KBM-7 (cell line): ENCODE data around the gene HMGN3.

Experiments
- DNase-seq: peaks from one replicate; pipeline ENCODE4 v3.0.0-alpha.2; 2015
- in situ Hi-C: fragments of 300-500 bp; cut with MboI; formaldehyde crosslinking; loops from 2 replicates; pipeline ENCODE4 v1.14.3; 2020; ENCODE audit warnings: low sequenced_read_pairs, low pct_unique_long_range_greater_than_20kb, mixed read lengths

The HMGN3 gene

DNA sequence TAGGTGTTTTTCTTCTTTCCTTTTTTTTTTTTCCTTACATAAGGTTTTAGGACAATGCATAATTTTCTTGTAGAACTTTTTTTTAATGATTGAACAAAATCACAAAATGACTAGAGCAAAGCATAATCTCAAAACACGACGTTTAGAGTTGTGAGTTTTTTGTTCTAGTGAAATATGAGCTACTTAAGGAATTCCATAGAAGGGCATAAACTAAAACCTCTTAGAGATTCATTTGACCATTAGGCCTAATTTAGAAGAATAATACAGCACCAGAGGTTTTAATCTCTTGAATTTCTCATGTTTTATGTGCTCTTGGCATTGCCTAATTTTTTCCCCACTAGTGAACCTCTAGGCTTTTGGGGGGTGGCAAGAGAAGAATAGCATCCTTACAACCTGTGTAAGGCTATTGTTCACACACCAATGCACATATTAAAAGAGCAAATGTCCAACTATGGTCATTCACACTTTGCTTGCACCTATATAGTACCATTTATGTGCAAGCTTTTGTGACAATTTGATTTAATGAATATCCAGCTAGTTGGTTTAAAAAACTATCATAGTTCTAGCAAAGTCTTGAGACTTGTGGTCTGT, 44.6 kb downstream of the HMGN3 start:
- no peak for DNase-seq
- in situ Hi-C loops = no loop called here

DNA sequence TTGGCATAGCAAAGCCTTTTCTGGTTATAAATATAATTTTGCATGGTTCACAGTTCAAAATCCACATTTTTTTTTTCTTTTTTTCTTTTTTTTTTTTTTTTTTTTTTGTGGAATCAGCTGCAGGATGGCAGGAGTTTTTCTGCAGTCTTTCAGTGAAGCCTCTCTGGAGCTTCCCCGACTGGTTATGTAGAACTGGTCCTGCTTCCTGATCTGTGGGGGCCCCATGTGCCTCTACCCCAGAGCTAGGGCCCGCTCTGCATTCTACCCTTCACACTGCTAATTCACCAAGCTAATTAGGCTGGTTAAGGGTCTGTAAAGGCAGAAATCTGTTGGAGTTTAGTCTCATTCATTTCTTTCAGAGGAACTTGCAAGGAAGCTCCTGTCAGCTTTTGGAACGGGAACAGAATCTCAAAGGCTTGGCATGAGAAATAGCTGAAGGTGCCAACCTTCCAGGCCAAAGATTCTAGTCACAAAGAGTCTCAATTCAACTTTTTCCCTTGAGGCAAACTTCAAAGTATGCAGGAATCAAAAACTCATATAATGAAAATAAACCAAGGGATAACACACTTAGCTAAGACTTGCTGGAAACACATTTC, 45.5 kb downstream of the HMGN3 start:
- in situ Hi-C loops = no loop called here
- DNase-seq = no peak

DNA sequence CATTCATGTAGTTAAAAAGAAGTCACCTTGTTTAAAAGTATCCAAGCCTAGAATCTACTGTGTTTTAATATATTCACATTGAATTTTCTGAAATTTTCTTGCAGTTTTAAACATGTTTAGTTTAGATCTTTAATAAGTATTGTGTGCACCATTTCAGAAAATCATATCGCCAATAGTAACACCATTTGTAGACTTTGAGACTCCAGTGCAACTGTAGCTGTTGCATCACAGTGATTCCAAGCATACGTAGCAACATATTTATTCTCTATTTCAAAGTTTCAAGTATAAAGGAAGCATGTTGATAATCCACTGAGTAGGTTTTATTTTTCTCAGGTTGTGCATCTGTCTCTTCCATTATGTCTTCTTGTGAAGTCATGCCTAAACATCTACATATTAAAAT, 46.4 kb downstream of the HMGN3 start:
- in situ Hi-C loops = no loop called here
- no peak for DNase-seq

DNA sequence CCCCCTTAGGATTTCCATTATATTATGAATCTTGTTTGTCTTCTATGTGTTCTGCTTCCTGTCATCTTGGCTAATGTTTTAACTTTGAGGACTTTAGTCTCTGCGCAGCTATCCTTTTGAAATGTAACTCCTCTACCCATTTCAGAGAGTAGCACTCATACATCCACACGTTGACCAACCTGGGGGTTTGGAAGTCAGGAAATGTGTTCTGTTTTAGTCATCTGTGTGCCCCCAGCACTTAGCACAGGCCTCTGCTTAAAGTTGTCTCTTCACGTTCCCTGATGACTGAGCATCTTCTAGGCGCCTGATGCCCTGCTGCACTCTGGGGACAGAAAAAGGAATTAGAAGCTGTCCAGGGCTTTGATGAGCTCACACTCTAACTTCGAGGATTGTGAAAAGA, 47.9 kb downstream of the HMGN3 start:
- in situ Hi-C loops = no loop called here
- no peak for DNase-seq

DNA sequence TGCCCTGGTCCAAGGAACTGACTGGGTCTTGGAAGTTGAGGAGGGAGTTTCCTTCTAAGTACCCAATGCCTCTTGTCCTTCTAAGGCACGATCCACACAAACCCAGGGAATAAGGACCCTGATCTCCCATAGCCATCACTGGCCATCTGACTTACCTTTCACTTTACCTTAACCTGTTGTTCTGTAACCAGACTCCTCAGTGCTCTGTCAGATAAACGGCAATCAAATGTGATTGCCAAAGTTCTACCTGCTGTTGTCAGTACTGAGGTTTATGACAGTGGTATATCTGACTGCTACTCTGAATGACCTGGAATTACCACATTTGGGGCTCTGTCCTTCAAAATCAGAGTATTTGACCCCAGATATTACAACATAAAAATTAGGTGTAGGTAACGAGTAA, 49.8 kb downstream of the HMGN3 start:
- in situ Hi-C loops = no loop called here
- DNase-seq = no peak

DNA sequence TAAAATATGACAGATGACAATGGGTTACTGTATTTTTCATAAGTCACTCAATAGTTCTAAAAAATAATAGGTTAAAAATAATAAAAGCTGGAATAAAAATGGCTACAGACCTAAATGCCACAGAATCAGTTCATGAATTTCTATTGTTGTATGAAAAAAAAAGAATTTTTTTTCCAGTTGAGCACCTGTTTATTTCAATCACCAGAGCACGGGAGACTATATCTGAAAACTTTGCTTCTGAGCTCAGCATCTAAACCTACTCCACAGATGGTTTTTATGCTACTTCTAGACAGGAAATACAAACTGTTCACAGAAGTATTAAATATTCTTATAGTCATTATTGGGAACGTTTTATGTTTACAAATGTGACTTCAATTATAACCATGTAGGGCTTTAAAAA, 50.4 kb downstream of the HMGN3 start:
- DNase-seq = no peak
- in situ Hi-C loops = no loop called here

DNA sequence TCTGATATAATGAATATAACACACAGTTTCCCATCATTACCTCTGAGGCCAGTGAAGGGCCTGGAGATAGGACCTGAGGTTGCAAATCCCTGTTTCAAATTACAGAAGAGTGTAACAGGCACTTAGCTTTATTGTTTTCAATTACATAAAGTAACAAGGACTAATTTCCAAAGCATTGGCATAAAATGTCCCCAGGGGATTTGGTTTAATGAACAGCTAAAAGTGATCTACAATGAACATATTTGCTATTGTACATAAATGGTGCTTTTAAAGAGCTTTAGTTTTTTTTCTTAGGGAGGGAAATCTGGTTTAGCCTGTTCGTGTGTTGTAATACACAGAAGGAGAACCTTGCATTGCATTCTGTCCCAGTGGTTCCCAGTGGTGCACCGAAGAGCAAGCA, 54.4 kb downstream of the HMGN3 start:
- no peak for DNase-seq
- in situ Hi-C loops = no loop called here

DNA sequence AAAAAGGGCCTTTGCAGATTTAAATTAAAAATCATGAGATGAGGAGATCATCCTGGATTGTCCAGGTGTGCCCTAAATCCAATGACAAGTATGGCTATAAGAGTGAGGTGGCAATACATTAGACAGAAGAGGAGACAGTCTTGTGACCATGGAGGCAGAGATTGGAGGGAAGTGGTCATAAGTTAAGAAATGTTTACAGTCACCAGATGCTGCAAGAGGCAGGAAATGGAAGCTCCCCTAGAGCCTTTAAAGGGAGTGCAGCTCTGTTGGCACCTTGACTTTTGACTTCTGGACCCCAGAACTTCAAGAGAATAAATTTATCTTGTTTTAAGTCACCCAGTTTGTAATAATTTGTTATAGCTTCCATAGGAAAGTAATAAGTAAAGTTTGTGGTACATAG, 61.1 kb downstream of the HMGN3 start:
- in situ Hi-C loops = no loop called here
- no peak for DNase-seq

DNA sequence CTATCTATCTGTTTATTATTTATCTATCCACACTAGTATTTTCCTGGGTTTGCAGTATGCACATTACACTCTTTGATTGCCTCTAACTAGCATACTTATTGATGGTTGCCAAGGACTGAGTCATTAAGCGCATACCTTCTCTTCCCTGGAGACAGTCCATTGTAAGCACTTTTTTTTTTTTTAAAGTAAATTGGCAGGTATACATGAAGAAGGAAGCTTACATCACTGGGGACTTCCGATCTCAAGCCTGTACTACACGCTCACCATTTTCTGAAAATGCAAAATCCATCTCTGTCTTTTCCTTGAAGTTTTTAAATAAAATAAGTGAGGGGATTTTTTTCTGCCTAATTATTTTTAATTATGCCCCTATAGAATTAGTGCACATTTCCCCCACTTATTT, 63.5 kb downstream of the HMGN3 start:
- in situ Hi-C loops = no loop called here
- no peak for DNase-seq

DNA sequence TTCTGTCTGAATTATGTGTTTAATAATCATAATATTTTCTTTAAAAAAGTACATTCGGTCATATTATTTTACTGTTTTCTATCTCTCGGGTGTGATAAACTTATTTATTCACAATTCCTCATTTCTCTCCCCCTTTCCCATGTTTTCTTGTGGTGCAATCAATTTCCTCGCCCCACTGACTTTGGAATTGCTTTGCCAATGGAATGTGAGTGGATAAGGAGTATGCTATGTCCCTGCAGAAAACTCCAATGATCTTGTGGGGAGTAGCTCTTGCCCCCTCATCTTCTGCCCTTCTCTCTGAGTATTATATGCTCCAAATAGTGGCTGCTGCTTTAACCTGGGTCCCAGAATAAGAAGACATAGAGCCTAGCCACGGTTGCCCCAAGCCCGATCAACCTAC, 64.1 kb downstream of the HMGN3 start:
- in situ Hi-C loops = no loop called here
- no peak for DNase-seq

DNA sequence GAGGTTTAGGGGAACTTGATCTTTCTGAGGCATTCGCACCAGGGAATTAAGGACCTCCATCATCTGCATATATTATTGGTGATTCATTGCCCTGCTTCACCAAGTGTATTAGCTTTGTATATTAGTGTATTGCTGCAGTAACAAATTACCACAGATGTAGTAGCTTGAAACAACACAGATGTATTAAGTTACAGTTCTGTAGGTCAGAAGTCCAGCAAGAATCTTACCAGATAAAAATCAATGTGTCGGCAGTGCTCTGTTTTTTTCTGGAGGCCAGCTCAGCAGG, 65.8 kb downstream of the HMGN3 start:
- in situ Hi-C loops = no loop called here
- no peak for DNase-seq

DNA sequence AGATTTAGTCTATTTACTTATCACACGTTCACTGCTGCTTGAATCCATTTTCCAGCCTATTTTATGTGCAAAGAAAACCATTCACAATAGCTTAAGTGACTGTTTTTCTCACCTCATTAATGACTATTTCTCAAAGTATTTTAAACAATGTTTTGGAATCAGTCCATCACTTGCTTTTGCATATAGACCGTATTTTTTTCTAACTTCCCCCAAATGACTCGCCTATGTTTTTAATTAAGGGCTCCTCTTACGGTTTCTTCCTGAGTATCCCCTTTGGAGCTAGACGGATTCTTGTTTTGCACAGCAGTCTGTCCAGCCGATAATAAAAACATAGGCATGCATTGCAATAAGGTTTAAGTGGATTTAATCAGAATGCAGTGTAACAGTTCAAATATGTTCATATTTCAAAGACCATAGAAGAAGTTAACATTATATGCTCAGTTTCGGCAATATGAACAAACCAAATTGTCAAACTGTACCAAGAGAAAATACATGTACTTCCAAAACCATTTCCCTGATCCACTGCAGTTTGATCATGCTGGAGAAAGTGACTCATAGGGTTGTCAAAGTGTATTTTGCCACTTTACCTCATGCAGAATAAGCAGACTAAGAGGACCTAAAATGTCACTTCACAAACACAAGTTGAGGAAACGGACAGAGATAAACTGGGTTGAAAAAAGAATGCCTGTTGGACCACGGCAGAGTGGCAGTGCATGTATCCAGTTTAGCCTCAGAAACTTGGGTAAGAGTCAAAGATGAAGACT, 66.4 kb downstream of the HMGN3 start:
- DNase-seq = no peak

DNA sequence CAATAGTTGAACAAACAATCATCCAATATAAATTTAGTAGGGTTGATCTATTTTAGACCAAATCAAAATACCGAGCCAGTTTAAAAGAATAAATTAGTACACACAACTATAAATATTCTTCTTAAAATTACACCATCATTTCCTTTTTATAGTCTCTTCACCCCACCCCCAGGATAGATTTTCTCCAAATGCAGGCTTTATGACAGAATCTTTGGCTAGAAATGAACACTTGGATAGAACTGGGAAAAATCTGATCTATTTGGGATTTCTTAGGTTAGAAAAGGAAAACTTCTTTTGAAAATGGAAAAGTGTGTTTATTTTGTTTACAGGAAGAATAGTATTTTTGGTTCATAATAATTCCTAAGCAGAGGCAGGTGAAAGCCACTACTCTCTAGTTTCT, 74.6 kb downstream of the HMGN3 start:
- in situ Hi-C loops = no loop called here

More for the DNA sequence above, 66.4 kb downstream of the HMGN3 start:
- in situ Hi-C loops = no loop called here

DNA sequence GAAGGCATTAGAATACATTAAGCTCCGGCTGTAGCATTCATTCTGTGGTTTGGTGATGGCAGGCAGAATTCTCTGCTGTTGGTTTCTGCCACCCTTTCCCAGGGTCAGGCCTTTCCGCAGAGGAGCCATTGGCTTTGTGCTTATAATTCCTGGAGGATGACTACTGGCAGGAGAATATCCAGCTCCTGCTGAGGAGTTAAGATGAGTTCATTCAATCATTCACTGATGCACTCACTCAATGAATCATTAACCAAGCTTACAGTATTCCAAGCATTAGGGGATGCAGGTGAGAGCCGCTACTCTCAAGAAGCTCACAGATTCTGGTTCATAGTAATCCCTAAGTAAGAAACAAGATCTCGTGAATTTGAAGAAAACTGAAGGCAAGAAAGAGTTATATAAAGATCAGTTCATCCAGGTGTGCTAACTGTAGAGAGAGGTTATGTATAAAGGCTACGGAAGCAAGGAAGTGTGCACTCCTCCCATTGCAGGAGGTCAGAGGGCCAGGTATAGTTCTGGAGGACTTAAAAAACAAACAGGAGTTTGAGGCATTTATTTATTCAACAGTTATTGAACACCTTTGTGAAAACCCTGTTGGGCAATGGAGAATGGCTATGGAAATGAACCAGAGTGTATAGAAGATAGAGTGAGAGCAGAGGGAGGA, 75.5 kb downstream of the HMGN3 start:
- in situ Hi-C loops = no loop called here
- no peak for DNase-seq

More for the DNA sequence above, 74.6 kb downstream of the HMGN3 start:
- DNase-seq = no peak

DNA sequence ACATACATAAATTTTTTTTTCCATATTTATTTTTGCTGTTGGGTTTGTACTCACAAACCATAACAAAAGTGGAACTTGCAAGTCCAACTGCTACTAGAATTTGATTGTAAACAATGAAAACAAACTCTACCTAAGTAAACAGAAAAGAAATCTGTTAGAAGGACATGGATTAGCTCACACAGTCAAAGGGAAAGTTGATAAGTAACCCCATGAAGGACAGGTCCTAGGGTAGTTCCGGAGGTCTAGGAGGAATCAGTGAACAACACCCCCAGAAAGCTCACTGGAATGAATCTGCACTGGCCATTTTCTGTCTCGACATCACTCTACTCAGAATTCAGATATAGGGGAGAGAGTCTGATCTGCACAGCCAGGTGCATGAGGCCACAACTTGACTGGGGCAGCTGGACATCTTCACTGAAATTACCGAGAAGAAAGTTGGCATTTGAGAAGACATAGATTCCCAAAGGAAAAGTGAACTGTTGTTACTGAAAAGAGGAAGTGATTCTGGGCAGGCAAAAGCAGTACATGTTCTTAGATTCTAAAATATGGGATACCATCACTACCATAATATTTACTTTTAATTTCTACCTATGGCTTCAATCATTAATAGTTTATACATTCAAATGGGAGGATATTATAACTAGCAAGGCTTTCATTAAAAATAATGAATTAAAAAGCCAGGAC, 76.4 kb downstream of the HMGN3 start:
- in situ Hi-C loops = no loop called here
- DNase-seq = no peak

DNA sequence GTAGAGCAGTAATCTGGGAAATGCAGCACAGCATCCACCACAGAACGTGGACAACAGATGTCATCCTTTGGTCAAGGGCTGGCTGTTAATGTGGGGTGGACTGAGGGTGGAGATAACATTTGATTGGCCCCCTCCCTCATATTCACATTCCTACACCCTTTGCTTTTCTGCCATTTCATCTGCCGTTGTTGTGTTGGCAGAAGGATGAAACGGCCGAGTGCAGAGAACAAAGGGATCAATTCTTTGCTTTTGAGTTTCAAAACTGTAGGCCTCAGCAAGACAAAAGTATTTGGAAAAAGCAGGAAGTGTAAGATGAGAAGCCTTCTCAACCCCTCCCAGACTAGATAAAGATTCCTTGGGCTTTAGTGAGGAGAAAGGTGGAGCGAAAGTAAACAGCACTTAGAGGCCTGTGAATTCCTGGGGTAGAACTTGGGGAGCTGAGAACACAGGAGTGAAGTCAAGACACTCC, 82.2 kb downstream of the HMGN3 start:
- in situ Hi-C loops = no loop called here
- DNase-seq = no peak
